GM18507 (cell line): ENCODE measurements around the gene ZFP62.

Experiments
- DNase-seq: peaks from one replicate; pipeline ENCODE4 v3.0.0; 2011; ENCODE audit warnings: low read depth; ENCODE audit not compliant: insufficient read length; ENCODE audit errors: extremely low spot score
- FAIRE-seq: peaks from 2 replicates; lab custom pipeline; 2011; peaks lifted over from hg19 to GRCh38; lab: Jason Lieb, UNC

The ZFP62 gene

DNA sequence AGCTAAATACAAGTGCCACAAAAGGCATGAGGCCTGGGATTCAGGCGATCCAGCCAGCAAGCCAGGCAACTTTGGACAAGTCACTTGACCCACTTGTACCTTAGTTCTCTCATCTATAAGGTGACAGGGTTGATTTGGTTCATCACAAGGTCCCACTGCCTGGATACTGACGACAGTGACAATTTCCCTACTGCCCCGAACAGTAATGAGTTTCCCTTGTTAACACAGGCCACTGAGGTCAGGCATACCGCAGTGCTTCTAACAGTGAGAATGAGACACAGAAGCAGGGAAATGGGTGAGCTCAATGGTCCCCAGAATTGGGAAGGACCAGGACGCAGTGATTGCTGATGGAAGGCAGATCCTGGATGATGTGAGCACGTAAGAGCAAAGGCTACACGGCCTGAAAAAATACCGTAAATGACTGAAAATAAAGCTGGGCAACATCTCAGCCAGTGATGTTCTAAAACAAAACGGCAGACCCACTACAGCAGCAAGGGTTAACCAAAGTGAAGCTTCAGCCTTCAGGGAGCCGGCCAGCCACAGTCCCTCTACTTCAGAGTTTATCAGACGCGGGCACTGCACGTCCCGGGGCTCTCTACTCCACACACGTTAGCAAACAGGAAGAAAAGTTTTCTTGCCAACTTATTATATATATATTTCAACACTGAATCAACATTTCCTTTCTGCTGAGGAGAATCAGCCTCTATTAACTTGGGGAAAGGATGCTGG, 59.3 kb downstream of the ZFP62 start:
- FAIRE-seq (no peak), DNase-seq (no peak)

DNA sequence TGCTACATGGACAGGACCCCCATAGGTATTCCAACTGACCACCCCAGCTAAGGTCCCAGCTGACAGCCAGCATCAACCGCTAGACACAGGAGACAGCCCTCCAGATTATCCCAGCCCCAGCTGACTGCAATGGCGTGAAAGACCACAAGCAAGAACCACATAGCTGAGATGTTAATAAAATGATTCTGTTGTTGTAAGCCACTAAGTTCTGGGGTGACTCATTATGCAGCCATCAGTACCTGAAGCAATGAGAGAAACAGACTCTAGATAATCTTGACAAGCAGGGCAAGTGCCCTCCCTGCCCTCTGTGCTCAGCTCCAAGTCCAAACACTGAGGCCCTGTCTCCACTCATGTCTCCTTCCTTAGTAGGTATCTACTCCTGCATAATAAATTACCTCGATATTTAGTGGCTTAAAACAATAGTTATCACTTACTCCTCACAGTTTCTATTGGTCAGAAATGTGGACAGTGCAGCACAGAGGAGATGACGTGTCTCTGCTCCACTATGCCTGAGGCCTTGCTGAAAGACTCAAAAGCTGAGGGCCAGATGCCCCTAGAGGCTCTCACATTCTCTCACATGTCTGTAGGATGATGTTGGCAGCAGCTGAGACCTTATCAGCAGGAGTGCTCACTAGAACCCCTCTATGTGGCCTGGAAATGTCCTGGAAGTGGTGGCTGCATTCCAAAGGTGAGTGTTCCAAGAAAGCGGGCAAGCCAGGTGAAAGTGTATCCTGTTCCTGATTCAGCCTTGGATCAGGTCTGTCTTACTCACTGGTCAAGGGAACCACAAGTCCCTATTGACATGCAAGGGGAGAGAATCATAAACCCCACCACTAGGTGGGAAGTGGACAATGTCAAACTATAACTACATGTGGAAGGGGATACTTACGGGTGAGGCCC, 60.9 kb downstream of the ZFP62 start:
- DNase-seq = no peak
- no peak for FAIRE-seq

DNA sequence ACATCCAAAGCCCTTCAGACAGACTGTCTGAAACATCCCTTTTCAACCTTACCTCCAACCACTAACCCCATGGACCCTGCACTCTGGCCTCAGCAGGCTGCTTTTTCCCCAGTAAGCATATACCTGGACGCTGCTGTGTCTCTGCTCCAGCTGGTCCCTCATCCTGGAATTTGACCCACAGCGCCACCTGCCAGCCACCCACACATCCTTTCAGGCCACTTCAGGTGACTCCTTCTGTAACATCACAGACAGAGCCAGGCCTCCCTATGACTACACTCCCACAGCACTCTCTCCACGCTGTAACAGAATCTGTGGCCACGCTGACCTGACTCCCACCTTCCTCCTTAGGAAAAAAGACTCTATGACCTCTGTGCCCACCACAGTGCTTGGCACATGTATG, 61.9 kb downstream of the ZFP62 start:
- DNase-seq (no peak), FAIRE-seq (no peak)

DNA sequence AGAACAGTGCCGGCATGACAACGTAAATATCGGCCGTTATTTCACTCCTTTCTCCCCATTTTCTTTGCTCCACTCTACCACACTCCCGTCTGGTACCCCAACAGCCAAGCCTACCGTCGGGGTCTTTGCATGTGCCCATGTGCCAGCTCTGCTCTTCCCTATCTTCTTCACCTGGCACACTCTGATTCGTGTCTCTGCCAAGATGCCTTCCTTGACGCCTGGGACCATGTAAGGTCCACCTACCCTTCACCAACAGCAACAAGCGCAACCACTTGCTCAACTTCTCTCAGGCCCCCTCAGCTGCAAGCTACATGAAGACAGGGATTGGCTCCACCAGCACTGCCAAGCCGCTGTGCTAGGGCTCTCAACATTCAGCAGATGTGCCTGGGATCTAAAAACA, 62.9 kb downstream of the ZFP62 start:
- FAIRE-seq (no peak), DNase-seq (no peak)
